Measurements from ENCODE around the gene PPP1R3F.

The PPP1R3F gene, protein sequence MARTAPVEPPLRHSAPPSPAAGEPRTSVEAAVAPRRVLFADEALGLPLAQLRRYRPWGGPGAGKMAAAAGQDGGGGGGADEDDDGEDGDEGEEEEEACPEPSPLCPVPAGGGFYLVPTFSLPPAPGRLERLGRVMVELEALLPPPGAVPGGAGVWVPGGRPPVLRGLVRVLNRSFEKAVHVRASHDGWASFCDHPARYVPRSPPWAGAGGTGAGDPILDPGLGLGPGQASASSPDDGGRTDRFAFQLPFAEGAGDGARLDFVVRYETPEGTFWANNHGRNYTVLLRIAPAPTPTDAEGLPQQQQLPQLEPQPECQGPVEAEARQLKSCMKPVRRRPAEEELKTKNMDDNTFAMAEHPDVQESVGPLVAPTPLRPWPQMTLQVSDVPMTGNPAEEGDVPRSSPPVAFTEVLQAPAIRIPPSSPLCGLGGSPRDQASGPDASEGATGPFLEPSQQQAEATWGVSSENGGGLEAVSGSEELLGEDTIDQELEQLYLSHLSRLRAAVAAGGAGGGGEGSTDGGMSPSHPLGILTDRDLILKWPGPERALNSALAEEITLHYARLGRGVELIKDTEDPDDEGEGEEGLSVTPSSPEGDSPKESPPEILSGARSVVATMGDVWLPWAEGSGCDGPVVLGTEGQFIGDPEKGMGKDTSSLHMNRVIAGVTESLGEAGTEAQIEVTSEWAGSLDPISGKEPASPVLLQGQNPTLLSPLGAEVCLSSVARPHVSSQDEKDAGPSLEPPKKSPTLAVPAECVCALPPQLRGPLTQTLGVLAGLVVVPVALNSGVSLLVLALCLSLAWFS

DNA sequence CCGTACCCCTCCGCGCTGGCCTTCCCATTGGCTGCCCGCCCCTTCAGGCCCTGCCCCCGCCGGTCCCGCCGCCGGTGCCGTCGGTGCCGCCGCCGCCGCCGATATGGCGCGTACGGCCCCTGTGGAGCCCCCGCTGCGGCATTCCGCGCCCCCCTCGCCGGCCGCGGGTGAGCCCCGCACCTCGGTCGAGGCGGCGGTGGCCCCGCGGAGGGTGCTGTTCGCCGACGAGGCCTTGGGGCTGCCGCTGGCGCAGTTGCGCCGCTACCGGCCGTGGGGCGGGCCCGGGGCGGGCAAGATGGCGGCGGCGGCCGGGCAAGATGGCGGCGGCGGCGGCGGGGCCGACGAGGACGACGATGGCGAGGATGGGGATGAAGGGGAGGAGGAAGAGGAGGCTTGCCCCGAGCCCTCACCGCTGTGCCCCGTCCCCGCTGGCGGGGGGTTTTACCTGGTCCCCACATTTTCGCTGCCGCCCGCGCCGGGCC lies at the start of gene PPP1R3F:
PPP1R3F (plus strand) TSS at position 27 of the 482 bp plus-strand sequence; CDS start at position 104, 77 bp downstream.
- TF ChIP-seq, protein P1, sequence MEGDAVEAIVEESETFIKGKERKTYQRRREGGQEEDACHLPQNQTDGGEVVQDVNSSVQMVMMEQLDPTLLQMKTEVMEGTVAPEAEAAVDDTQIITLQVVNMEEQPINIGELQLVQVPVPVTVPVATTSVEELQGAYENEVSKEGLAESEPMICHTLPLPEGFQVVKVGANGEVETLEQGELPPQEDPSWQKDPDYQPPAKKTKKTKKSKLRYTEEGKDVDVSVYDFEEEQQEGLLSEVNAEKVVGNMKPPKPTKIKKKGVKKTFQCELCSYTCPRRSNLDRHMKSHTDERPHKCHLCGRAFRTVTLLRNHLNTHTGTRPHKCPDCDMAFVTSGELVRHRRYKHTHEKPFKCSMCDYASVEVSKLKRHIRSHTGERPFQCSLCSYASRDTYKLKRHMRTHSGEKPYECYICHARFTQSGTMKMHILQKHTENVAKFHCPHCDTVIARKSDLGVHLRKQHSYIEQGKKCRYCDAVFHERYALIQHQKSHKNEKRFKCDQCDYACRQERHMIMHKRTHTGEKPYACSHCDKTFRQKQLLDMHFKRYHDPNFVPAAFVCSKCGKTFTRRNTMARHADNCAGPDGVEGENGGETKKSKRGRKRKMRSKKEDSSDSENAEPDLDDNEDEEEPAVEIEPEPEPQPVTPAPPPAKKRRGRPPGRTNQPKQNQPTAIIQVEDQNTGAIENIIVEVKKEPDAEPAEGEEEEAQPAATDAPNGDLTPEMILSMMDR (IDR thresholded peaks at IDR 0.05; ENCODE audit: low read depth, low read length), result no peak
- peak within 1 kb of the TSS; percentile 63 for H3K4me3 ChIP-seq (ENCODE audit: low read depth, low read length)

DNA sequence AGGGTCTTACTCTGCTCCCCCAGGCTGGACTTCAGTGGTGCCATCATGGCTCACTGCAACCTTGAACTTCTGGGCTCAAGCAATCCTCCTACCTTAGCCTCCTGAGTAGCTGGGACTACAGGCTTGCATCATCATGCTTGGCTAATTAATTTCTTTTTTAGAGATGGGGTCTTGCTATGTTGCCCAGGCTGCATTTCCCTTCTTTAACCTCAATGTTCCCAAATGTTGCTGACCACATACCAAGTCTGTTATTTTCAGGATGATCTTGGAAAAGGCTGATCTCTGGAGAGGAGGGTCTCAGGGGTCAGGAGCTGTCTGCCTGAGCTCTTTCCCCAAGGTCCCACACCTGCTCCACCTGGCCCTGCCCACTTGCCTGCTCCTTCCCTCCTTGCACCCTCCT lies 49.5 kb upstream of the PPP1R3F start:
- TF ChIP-seq, protein P1 (IDR thresholded peaks at IDR 0.05; ENCODE audit: low read depth, low read length), result no peak
- no peak overlapping the region for H3K4me3 ChIP-seq (ENCODE audit: low read depth, low read length)

DNA sequence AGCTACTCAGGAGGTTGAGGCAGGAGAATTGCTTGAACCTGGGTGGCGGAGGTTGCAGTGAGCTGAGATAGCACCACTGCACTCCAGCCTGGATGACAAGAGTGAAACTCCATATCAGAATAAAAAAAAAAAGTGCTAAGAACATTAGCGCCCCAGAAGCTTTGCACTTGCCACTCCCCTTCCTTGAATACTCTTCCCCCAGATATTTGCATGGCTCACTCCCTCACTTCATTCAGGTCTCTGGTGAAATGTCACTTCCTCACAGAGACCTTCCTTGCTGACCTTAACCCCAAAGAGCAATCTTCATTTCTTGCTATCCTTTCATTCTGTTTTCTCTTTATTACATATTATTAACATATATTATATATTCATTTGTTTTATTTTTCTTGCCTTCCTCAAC lies 47.7 kb upstream of the PPP1R3F start:
- no peak overlapping the region for H3K4me3 ChIP-seq (ENCODE audit: low read depth, low read length)
- TF ChIP-seq, protein P1 (IDR thresholded peaks at IDR 0.05; ENCODE audit: low read depth, low read length), result no peak

DNA sequence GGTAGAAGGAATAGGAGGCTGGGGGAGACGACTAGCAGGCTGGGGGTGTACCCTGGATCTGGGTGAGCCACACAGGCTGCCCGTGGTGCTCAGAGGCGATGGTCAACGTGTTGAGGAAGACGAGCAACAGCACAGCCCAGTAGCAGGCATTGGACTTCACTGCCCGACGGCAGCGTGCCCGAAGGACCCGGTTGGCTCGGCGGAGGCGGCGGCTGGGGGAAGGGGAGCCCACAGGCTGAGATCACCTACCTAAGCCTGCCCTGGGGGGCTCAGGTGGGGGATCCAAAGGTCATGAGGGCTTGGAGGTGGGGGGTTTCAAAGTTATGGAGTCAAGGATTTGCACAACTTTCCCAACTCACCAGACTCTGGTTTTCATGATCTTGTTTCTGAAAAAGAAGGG lies 43.7 kb upstream of the PPP1R3F start:
- TF ChIP-seq, protein P1 (IDR thresholded peaks at IDR 0.05; ENCODE audit: low read depth, low read length), result no peak
- H3K4me3 ChIP-seq (ENCODE audit: low read depth, low read length), result no peak overlapping the region

DNA sequence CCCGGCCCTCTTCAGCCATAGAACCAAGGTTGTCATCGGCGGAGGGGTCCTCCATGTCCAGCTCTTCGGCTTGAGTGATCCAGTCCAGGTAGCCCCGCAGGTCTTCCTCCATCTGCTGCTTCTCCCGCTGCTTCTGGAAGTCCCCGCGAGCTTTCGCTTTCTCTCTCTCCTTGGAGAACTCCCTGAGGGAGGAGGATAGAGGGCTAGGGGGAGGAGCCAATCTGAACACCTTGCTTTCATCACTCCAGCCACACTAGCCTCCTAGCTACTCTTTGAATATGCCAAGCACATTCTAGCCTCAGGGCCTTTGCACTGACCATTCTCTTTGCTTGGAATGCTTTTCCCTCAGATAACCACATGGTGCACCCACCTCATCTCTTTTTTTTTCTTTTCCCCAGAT lies 42.6 kb upstream of the PPP1R3F start:
- TF ChIP-seq, protein P1 (IDR thresholded peaks at IDR 0.05; ENCODE audit: low read depth, low read length), result no peak
- no peak overlapping the region for H3K4me3 ChIP-seq (ENCODE audit: low read depth, low read length)

DNA sequence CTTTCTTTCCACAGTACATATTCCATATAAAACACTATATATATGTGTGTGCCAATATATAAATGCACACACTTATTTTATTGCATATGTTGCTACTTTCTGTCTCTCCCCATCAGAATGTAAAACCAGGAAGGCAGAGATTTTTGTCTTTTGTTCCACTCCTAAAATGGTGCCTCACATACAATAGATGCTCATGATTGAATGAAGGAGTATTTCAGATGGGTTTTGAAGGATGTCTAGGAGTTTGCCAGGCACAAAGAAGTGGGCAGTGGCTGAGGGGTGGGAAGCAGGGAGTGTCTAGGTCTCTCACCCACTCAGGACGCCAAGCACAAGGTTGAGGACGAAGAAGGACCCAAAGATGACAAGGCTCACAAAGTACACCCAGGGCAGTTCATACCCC lies 41.9 kb upstream of the PPP1R3F start:
- H3K4me3 ChIP-seq (ENCODE audit: low read depth, low read length), result no peak overlapping the region
- TF ChIP-seq, protein P1 (IDR thresholded peaks at IDR 0.05; ENCODE audit: low read depth, low read length), result no peak

DNA sequence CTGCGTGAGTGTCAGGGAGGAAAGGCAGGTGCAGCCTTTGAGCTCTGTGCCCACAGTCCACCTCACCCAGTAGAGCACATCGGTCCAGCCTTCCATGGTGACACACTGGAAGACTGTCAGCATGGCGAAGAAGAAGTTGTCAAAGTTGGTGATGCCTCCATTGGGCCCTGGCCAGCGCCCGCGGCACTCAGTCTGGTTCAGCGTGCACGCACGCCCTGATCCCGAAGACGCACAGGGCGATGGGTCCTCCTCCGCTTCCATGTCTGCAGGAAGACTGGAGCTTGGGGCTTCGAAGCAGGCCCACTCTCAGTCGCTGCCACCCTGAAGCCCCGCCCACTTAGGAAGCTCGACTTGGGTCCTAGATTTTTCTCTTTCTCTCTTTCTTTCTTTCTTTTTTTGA lies 41.4 kb upstream of the PPP1R3F start:
- H3K4me3 ChIP-seq (ENCODE audit: low read depth, low read length), result no peak overlapping the region
- TF ChIP-seq, protein P1 (IDR thresholded peaks at IDR 0.05; ENCODE audit: low read depth, low read length), result no peak
